NCI-H2029 (cell line): ENCODE data around the gene TELO2.

ENCODE experiments used
- DNase-seq: peaks from one replicate; lab custom pipeline; 2025; lab: John Stamatoyannopoulos, UW

TELO2 gene

GRCh38 chr16:1556254-1556653 is 63.1 kb downstream of the TELO2 start:
- DNase-seq: no peak

GRCh38 chr16:1557074-1557473 is 63.9 kb downstream of the TELO2 start:
- no peak for DNase-seq

GRCh38 chr16:1557576-1557975 is 64.4 kb downstream of the TELO2 start:
- DNase-seq: no peak

DNA sequence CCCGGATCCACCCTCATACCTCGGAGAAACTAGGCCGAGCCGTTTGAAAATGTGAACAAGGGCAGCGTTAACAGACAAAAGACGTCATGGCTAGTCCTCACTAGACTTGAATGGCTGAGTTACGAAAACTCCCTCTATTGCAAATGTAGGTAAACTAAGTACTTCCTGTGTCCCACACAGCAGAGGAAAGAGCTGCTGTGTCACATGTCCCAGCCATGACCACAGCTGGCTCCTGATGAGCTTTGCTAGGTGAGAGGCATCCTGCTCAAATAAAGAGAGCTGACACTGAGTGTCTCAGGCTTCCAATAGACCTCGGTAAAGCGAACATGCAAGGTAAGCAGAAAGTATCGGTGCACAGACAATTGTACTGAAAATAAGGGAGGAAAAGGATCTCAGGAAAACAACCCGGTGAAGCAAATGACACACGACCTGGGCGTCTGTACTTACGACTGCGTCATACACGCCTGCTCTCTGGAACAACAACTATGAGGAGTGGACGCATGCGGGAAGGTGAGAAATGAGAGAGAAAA is 66.4 kb downstream of the TELO2 start:
- no peak for DNase-seq
